Measurements from ENCODE around the gene SPCS2. TPM values are rescaled to one million over a fixed set of nuclear protein-coding genes. Genes with fewer than 3 reads are reported as not detected.
A peak's percentile ranks its signal among the peaks of the same experiment; 100 is the strongest.

Gene SPCS2
- total RNA-seq, 1 donor from 2014 or later, result 14.7 TPM

GRCh38 chr11:74937696-74938475 is 11.2 kb upstream of the SPCS2 start:
- H3K4me3 ChIP-seq (ENCODE audit: low read depth, low read length), result no peak overlapping the region
- FAIRE-seq (no peak), DNase-seq (ENCODE audit: low read depth) (no peak)
- peaks cover 3% of the 10 kb centered on the region for H3K36me3 ChIP-seq (ENCODE audit: control insufficient read depth, insufficient read depth, low read length)
- H3K27me3 ChIP-seq (ENCODE audit: control insufficient read depth, insufficient read depth, low read length), result no peaks in the 10 kb centered on the region
- TF ChIP-seq CTCF (IDR thresholded peaks at IDR 0.05; ENCODE audit: insufficient read depth, low read length, severe bottlenecking), result no peak

DNA sequence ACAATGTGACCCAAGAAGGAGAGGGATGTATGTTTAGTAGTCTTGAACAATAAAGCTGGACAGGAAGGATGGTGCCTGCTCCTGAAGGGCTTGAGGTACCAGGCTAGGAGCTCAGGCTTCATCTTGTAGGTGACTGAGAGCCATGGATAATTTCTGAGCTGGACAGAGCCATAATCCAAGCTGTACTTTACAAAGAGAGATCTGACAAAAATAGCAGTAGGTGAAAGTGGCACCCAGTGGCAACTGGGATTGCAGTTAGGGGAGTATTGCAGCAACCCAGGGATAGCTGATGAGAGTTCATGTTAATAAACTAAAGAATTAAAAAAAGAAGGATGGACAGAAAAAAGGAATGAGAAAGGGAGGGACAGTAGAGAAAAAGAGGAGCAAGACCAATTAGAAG is 7.6 kb upstream of the SPCS2 start:
- peak; percentile 3 for TF ChIP-seq CTCF (IDR thresholded peaks at IDR 0.05; ENCODE audit: insufficient read depth, low read length, severe bottlenecking)
- H3K4me3 ChIP-seq (ENCODE audit: low read depth, low read length), result no peak overlapping the region
- no peak for FAIRE-seq
- H3K36me3 ChIP-seq (ENCODE audit: control insufficient read depth, insufficient read depth, low read length), result peaks cover under 1% of the 10 kb centered on the region
- H3K27me3 ChIP-seq (ENCODE audit: control insufficient read depth, insufficient read depth, low read length), result no peaks in the 10 kb centered on the region
- no peak for DNase-seq (ENCODE audit: low read depth)

- no peaks in the 10 kb centered on the region for H3K36me3 ChIP-seq (ENCODE audit: control insufficient read depth, insufficient read depth, low read length)
- TF ChIP-seq CTCF (IDR thresholded peaks at IDR 0.05; ENCODE audit: insufficient read depth, low read length, severe bottlenecking), result no peak
- no peaks in the 10 kb centered on the region for H3K27me3 ChIP-seq (ENCODE audit: control insufficient read depth, insufficient read depth, low read length)
- no peak for FAIRE-seq
- H3K4me3 ChIP-seq (ENCODE audit: low read depth, low read length), result no peak overlapping the region
- no peak for DNase-seq (ENCODE audit: low read depth)
These were observed 6.8 kb upstream of the SPCS2 start for GRCh38 chr11:74942073-74942759.

GRCh38 chr11:74948546-74948897 is 544 bp upstream of the SPCS2 start:
- Histone ChIP-seq H3K27me3 (ENCODE audit: control insufficient read depth, insufficient read depth, low read length) (no peaks in the 10 kb centered on the region), H3K36me3 (ENCODE audit: control insufficient read depth, insufficient read depth, low read length) (peaks cover 1% of the 10 kb centered on the region), H3K4me3 (ENCODE audit: low read depth, low read length) (peak overlapping the region; percentile 93)
- DNase-seq (ENCODE audit: low read depth) (no peak), FAIRE-seq (no peak)
- TF ChIP-seq CTCF (IDR thresholded peaks at IDR 0.05; ENCODE audit: insufficient read depth, low read length, severe bottlenecking), result no peak

GRCh38 chr11:74949753-74950137 is 679 bp downstream of the SPCS2 start:
- Histone ChIP-seq H3K27me3 (ENCODE audit: control insufficient read depth, insufficient read depth, low read length) (no peaks in the 10 kb centered on the region), H3K36me3 (ENCODE audit: control insufficient read depth, insufficient read depth, low read length) (peaks cover 4% of the 10 kb centered on the region), H3K4me3 (ENCODE audit: low read depth, low read length) (peak overlapping the region; percentile 93)
- FAIRE-seq (no peak), DNase-seq (ENCODE audit: low read depth) (no peak)
- no peak for TF ChIP-seq CTCF (IDR thresholded peaks at IDR 0.05; ENCODE audit: insufficient read depth, low read length, severe bottlenecking)

All from bronchial epithelial cell (primary cell).